ENCODE measurements around the gene PDE2A. TPM values are rescaled to one million over a fixed set of nuclear protein-coding genes. Genes with fewer than 3 reads are reported as not detected.
A peak's percentile ranks its signal among the peaks of the same experiment; 100 is the strongest.

PDE2A gene
- total and polyA plus RNA-seq, 2 donors from 2014 or later = 12.6 to 42.0 TPM

DNA sequence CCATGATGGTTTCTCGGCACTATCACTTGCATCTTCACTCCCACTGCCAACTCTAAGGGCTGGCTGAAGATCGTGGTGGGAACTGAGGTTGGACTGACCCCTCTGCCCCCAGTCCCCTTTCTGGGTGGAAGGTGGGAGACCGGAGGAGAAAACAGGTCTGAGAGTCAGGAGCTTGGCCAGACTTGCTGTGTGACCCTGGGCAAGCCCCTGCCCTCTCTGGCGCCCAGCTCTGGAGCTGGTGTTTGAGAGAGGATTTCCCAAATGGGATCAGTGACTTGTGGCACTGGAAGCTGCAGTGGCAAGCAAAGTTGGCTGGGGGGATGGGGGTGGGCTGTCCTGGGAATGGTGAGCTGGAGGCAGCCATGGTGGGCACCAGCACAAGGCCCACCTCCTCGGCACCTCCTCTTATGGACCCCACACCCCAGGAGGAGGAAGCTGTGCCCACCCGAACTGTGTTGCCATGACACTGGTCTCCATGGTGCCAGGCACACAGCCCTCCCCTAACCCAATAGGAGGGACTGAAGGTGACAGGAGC lies 6.5 kb upstream of the PDE2A start:
- TF ChIP-seq, protein P1, sequence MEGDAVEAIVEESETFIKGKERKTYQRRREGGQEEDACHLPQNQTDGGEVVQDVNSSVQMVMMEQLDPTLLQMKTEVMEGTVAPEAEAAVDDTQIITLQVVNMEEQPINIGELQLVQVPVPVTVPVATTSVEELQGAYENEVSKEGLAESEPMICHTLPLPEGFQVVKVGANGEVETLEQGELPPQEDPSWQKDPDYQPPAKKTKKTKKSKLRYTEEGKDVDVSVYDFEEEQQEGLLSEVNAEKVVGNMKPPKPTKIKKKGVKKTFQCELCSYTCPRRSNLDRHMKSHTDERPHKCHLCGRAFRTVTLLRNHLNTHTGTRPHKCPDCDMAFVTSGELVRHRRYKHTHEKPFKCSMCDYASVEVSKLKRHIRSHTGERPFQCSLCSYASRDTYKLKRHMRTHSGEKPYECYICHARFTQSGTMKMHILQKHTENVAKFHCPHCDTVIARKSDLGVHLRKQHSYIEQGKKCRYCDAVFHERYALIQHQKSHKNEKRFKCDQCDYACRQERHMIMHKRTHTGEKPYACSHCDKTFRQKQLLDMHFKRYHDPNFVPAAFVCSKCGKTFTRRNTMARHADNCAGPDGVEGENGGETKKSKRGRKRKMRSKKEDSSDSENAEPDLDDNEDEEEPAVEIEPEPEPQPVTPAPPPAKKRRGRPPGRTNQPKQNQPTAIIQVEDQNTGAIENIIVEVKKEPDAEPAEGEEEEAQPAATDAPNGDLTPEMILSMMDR (IDR thresholded peaks at IDR 0.05; ENCODE audit: borderline replicate concordance, extremely low read depth, insufficient read depth) = no peak
- Histone ChIP-seq H3K9me3 (ENCODE audit: control insufficient read depth in 2 of 3, insufficient read depth in 1 of 3, low read length in 3 of 3) (no peaks in the 10 kb centered on the region), H3K36me3 (ENCODE audit: control insufficient read depth in 2 of 3, insufficient read depth in 3 of 3, low read length in 3 of 3) (peaks cover 0 to 8% (median 0%) of the 10 kb centered on the region in 3 donors), H3K4me1 (ENCODE audit: control insufficient read depth in 2 of 3, insufficient read depth in 2 of 3, low read depth in 1 of 3, low read length in 3 of 3) (peaks cover 0 to 2% (median 0%) of the 10 kb centered on the region in 3 donors), H3K9ac (ENCODE audit: low read length in 3 of 3) (no peak overlapping the region), H3K27ac (ENCODE audit: low read depth in 2 of 2, low read length in 2 of 2) (no peak overlapping the region), H3K4me3 (ENCODE audit: low read length in 3 of 3) (no peak overlapping the region), H3K27me3 (ENCODE audit: control insufficient read depth, insufficient read depth, low read length) (peaks cover 4% of the 10 kb centered on the region)
- DNase-seq = peak in 1 of 5 donors; percentile 68
- FAIRE-seq = no peak
- intact Hi-C loops (cut with DNase I) = no loop called here

DNA sequence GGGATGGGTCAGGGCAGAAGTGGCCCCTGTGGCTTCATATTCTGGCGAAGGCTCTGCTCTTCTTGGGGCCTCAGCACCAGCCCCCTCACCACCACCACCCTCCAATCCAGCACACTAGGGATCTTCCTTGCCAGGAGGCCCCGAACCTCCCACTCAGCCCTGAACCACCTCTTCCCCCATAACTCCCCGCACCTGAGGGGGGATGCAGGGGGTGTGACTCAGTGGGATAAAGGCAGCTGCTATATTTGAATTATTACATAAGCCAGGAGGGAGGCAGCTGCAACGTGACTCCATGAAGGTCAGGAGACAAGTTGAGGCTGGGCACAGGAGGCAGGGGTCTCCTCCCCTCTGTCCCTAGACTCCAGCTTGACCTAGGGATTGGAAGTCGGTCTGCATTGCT lies 5.6 kb upstream of the PDE2A start:
- Histone ChIP-seq H3K36me3 (ENCODE audit: control insufficient read depth in 2 of 3, insufficient read depth in 3 of 3, low read length in 3 of 3) (peaks cover 0 to 8% (median 0%) of the 10 kb centered on the region in 3 donors), H3K27me3 (ENCODE audit: control insufficient read depth, insufficient read depth, low read length) (peaks cover 4% of the 10 kb centered on the region), H3K4me3 (ENCODE audit: low read length in 3 of 3) (no peak overlapping the region), H3K9me3 (ENCODE audit: control insufficient read depth in 2 of 3, insufficient read depth in 1 of 3, low read length in 3 of 3) (no peaks in the 10 kb centered on the region), H3K27ac (ENCODE audit: low read depth in 2 of 2, low read length in 2 of 2) (no peak overlapping the region), H3K9ac (ENCODE audit: low read length in 3 of 3) (no peak overlapping the region), H3K4me1 (ENCODE audit: control insufficient read depth in 2 of 3, insufficient read depth in 2 of 3, low read depth in 1 of 3, low read length in 3 of 3) (peaks cover 0 to 2% (median 0%) of the 10 kb centered on the region in 3 donors)
- FAIRE-seq (no peak), DNase-seq (peak in 1 of 5 donors; percentile 48)
- intact Hi-C loops (cut with DNase I) = no loop called here
- TF ChIP-seq, protein P1 (IDR thresholded peaks at IDR 0.05; ENCODE audit: borderline replicate concordance, extremely low read depth, insufficient read depth) = no peak

DNA sequence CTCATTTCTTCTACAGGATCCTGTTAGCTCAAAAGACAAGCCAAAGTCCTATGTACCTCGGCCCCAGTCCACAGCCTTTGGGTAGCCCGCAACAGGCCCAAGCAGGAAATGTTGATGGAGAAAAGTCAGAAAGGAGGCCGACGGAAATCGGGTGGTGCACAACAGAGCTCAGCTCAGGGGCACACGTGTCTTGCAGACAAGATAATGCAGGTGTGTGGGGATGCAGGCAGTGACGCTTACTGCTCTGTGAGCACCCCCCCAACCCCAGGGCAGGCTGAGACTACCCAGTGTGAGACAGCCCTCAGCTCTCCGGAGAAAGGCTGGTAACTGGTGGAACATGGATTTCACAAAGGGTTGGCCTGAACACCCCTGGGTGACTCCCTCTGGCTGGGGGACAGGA lies 4.3 kb upstream of the PDE2A start:
- FAIRE-seq = no peak
- TF ChIP-seq, protein P1 (IDR thresholded peaks at IDR 0.05; ENCODE audit: borderline replicate concordance, extremely low read depth, insufficient read depth) = no peak
- Histone ChIP-seq H3K4me1 (ENCODE audit: control insufficient read depth in 2 of 3, insufficient read depth in 2 of 3, low read depth in 1 of 3, low read length in 3 of 3) (peaks cover 0 to 2% (median 0%) of the 10 kb centered on the region in 3 donors), H3K9me3 (ENCODE audit: control insufficient read depth in 2 of 3, insufficient read depth in 1 of 3, low read length in 3 of 3) (no peaks in the 10 kb centered on the region), H3K36me3 (ENCODE audit: control insufficient read depth in 2 of 3, insufficient read depth in 3 of 3, low read length in 3 of 3) (no peaks in the 10 kb centered on the region), H3K4me3 (ENCODE audit: low read length in 3 of 3) (no peak overlapping the region), H3K9ac (ENCODE audit: low read length in 3 of 3) (no peak overlapping the region), H3K27me3 (ENCODE audit: control insufficient read depth, insufficient read depth, low read length) (peaks cover 4% of the 10 kb centered on the region), H3K27ac (ENCODE audit: low read depth in 2 of 2, low read length in 2 of 2) (no peak overlapping the region)
- peak in 1 of 5 donors; percentile 38 for DNase-seq
- intact Hi-C loops (cut with DNase I) = no loop called here
